D721Med (cell line): ENCODE data around the gene CSTPP1.

Experiments used
- DNase-seq: peaks from one replicate; pipeline ENCODE4 v3.0.0; 2011; ENCODE audit warnings: low spot score; ENCODE audit not compliant: insufficient read length
- FAIRE-seq: peaks from 2 replicates; lab custom pipeline; 2011; peaks lifted over from hg19 to GRCh38; lab: Jason Lieb, UNC
- TF ChIP-seq, protein P1 (sequence below): IDR thresholded peaks from 2 replicates; pipeline ENCODE4 v1.5.1; 2012; ENCODE audit warnings: mild to moderate bottlenecking, control low read depth; ENCODE audit not compliant: insufficient read depth; ENCODE audit errors: missing control alignments

CSTPP1 gene

DNA sequence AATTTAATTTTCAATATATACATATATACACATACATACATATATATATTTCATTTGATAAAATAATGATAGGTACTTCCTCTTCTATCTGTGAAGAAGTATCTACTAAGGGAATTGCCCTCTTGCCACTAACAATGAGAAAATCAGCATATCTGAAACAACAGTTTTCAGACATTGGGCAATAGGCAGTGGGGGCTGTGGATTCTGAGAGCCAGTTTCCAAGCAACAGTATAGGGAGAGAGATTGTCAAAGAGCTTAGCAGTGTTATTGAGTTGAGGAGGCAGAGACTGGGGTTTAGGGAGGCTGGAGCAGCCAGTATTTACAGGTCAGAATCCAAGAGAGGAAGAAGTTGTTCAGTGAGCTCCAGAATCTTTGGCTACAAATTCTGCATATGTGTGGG is 120.8 kb downstream of the CSTPP1 start:
- TF ChIP-seq, protein P1, sequence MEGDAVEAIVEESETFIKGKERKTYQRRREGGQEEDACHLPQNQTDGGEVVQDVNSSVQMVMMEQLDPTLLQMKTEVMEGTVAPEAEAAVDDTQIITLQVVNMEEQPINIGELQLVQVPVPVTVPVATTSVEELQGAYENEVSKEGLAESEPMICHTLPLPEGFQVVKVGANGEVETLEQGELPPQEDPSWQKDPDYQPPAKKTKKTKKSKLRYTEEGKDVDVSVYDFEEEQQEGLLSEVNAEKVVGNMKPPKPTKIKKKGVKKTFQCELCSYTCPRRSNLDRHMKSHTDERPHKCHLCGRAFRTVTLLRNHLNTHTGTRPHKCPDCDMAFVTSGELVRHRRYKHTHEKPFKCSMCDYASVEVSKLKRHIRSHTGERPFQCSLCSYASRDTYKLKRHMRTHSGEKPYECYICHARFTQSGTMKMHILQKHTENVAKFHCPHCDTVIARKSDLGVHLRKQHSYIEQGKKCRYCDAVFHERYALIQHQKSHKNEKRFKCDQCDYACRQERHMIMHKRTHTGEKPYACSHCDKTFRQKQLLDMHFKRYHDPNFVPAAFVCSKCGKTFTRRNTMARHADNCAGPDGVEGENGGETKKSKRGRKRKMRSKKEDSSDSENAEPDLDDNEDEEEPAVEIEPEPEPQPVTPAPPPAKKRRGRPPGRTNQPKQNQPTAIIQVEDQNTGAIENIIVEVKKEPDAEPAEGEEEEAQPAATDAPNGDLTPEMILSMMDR = no peak
- no peak for DNase-seq
- no peak for FAIRE-seq

- FAIRE-seq = no peak
- TF ChIP-seq, protein P1 = no peak
- no peak for DNase-seq
Measured at GRCh38 chr11:47060807-47061206, 124.2 kb downstream of the CSTPP1 start.

DNA sequence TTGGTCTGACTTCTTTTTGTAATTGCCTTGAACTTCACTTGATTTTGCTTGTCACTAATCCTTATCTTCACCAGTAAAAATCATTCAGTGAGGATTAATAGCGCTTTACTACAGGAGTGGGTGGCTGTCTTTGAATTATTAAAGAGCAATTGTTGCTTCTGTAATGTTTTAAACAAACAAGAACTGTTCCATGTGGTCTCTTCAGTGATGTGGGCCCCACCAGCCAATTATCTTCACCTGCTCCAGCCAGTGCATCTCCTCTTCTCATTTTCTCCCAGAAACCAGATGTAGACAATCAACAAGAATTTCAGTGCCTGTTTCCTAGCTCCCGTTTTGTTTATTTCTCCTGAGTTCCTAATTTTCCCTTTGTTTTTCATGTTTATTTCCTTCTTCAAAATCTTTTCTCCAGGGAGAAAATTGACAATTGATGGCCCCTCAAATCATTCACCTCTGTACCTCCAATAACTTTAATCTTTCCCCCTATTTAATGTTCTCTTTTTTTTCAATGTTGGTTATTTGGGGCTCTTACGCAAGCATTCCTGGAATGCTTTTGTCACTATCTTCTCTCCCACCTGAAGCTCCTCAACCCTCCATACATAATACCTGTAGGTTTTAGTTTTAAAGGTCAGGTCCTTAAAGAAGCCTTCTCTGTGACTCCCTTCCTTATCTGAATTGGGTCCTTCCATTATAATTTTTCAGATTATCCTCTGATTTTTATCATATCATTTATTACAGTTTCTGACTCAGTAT is 125.0 kb downstream of the CSTPP1 start:
- no peak for FAIRE-seq
- no peak for DNase-seq
- TF ChIP-seq, protein P1 = no peak

DNA sequence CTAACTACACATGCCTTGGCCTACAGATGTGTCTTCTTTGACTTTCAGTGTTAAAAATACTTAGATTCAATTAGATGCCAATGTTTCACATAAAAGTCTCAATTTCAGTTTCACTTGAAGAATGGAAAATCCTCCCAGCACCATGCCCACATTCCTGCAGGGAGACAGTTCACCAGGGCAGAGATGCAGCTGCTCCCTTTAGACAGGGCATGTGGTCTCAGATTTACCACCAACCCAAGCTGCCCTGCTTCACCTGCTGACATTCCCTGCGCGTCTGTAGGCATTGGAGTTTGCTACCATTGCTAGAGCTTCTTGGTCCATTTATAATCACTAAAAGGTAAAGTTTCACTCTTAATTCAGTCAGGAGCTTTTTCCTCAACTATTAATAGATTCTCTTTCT is 126.2 kb downstream of the CSTPP1 start:
- TF ChIP-seq, protein P1 = no peak
- DNase-seq (no peak), FAIRE-seq (no peak)

DNA sequence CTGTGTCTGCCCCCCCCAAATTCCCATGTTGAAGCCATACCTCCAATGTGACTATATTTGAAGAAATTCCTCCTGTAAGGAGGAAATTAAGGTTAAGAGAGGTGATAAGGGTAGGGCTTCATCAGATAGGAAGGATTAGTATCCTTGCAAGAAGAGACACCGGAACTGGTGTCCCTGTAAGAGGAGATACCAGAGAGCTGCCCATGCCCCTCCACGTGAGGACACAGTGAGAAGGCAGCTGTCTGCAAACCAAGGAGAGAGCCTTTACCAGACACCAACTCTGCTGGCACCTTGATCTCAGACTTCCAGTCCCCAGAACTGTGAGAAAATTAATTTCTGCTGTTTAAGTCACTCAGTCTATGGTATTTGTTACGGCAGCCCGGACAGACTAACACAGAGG is 130.8 kb downstream of the CSTPP1 start:
- no peak for DNase-seq
- TF ChIP-seq, protein P1 = no peak
- FAIRE-seq = no peak

- DNase-seq (no peak), FAIRE-seq (no peak)
- TF ChIP-seq, protein P1 = no peak
Measured at GRCh38 chr11:47070769-47071168, 134.2 kb downstream of the CSTPP1 start.

- TF ChIP-seq, protein P1 = no peak
- DNase-seq (no peak), FAIRE-seq (no peak)
Measured at GRCh38 chr11:47071341-47071740, 134.8 kb downstream of the CSTPP1 start.
